GM12874 (cell line): ENCODE data around the gene KRTAP9-8.
"Not testable (repeated sequence)": the region's sequence is repeated elsewhere in the genome, so short reads cannot be mapped to it uniquely, and the experiment has no call there.

Experiments
- TF ChIP-seq, protein P1 (sequence below): IDR thresholded peaks from 2 replicates; pipeline ENCODE4 v1.5.1; 2011; ENCODE audit warnings: low read depth, mild to moderate bottlenecking, control low read depth, low read length, moderate library complexity; ENCODE audit not compliant: insufficient read depth

KRTAP9-8 gene

GRCh38 chr17:41249637-41250240 is 11.9 kb downstream of the KRTAP9-8 start, which contains the start of gene KRTAP9-4:
Gene KRTAP9-4, plus strand, starts transcription at chr17:41249687. Its CDS starts 34 bp downstream, at chr17:41249721.
- TF ChIP-seq, protein P1, sequence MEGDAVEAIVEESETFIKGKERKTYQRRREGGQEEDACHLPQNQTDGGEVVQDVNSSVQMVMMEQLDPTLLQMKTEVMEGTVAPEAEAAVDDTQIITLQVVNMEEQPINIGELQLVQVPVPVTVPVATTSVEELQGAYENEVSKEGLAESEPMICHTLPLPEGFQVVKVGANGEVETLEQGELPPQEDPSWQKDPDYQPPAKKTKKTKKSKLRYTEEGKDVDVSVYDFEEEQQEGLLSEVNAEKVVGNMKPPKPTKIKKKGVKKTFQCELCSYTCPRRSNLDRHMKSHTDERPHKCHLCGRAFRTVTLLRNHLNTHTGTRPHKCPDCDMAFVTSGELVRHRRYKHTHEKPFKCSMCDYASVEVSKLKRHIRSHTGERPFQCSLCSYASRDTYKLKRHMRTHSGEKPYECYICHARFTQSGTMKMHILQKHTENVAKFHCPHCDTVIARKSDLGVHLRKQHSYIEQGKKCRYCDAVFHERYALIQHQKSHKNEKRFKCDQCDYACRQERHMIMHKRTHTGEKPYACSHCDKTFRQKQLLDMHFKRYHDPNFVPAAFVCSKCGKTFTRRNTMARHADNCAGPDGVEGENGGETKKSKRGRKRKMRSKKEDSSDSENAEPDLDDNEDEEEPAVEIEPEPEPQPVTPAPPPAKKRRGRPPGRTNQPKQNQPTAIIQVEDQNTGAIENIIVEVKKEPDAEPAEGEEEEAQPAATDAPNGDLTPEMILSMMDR, result not testable (repeated sequence)

- TF ChIP-seq, protein P1, result no peak
Observed at GRCh38 chr17:41251261-41251660, 13.5 kb downstream of the KRTAP9-8 start.

GRCh38 chr17:41254861-41255260 is 17.1 kb downstream of the KRTAP9-8 start:
- TF ChIP-seq, protein P1, result no peak

- TF ChIP-seq, protein P1, result not testable (repeated sequence)
Observed at GRCh38 chr17:41255381-41256290, 17.8 kb downstream of the KRTAP9-8 start, which contains the start of gene KRTAP9-9. Gene KRTAP9-9, plus strand, starts transcription at chr17:41255384.

GRCh38 chr17:41256291-41256685 is 18.5 kb downstream of the KRTAP9-8 start:
- TF ChIP-seq, protein P1, result no peak

DNA sequence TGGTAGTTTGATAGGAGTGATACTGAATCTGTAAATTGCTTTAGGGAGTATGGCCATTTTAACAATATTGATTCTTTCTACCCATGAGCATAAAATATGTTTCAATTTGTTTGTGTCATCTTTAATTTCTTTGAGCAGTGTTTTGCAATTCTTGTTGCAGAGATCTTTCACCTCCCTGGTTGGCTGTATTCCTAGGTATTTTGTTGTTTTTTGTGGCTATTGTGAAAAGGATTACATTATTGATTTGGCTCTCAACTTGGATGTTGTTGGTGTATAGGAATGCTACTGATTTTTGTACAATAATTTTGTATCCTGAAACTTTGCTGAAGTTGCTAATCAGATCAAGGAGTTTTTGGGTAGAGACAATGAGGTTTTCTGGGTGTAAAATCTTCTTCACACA is 20.6 kb downstream of the KRTAP9-8 start:
- TF ChIP-seq, protein P1, result no peak

- TF ChIP-seq, protein P1, result no peak
Observed at GRCh38 chr17:41263212-41263611, 25.4 kb downstream of the KRTAP9-8 start.
